DMS79 (cell line): Measurements from ENCODE around the gene EXTL1.

Source experiments
- DNase-seq: peaks from one replicate; lab custom pipeline; 2025; lab: John Stamatoyannopoulos, UW

Gene EXTL1

GRCh38 chr1:26044414-26044813 lies 22.8 kb downstream of the EXTL1 start:
- DNase-seq, result no peak

GRCh38 chr1:26044971-26045721 lies 23.6 kb downstream of the EXTL1 start:
- DNase-seq, result no peak

GRCh38 chr1:26045722-26046245 lies 24.2 kb downstream of the EXTL1 start, which contains the start of gene SLC30A2:
Gene SLC30A2, minus strand, starts transcription at chr1:26046118. Its CDS starts 222 bp downstream, at chr1:26045896.
- DNase-seq, result no peak

DNA sequence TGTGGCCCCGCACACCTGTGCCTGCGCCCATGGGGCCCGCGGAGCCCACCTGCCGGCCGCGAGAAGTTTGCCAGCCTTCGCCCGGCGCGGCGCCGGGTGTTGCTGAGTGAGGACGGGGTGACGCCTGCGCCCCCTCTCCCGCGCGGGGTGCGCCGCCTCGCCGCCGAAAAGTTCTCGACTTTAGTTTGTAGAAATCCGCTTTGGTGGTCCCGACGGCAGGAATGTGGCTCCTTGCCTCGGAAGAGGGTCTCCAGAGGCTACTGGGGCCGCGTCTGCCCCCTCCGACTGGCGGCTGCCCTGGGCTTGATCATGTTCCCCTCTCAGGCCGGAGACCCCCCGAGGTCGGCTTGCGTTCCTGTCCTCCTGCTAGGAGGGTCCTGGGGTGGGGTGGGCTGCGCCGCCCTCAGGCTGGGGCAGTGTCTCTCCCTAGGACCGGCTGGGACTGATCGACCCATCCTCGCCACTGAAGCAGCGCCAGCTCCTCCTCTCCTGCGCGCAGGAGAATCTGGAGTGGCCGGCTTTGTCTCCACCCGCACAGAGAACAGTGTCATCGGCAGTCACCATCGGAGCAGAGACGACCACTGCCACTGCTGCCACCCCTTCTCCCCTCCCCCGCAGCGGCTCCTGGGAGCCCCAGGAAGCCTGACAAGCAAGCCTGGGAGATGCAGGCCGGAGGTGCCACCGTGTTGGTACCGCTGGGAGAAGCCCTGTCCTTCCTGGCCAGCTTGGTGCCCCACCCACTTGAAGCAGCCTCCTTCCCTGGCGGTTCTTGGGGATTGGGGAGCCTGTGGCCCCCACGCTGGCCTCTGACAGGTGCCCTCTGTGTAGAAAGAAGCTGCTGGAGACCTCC lies 24.9 kb downstream of the EXTL1 start:
- no peak for DNase-seq

GRCh38 chr1:26047278-26047874 lies 25.8 kb downstream of the EXTL1 start:
- no peak for DNase-seq

DNA sequence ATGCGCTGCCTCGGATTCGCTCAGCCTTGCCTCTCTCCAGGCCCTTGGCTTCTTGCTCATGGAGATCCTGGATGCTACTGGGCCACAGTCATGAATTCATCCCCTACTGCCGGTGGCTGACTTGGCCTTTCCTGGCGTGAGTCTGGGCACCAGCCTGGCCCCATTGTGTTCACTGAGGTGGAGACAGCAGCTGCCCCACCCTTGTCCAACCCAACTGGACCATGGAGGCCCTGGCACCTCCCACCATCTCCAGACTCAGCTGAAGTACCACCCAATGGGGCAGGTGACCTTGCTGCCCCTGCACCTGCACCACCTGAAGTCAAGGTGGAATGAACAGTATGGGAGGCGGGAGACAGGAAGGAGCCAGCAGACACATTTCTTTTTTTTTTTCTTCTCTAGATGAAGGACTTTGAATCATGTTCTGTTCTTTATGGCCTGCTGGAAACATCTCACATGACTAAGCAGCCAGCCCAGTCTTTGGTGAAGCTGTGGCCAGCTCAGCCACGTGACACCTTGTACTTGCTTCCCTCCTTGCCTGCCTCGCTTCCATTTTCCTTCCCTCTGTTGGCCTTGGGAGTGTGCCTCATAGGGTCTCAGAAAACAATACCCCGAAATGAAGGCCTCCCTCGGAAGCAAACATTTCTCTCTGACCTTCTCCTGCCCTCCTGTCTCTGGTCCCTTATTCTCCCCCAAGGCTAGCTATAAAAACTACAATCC lies 28.1 kb downstream of the EXTL1 start:
- no peak for DNase-seq

DNA sequence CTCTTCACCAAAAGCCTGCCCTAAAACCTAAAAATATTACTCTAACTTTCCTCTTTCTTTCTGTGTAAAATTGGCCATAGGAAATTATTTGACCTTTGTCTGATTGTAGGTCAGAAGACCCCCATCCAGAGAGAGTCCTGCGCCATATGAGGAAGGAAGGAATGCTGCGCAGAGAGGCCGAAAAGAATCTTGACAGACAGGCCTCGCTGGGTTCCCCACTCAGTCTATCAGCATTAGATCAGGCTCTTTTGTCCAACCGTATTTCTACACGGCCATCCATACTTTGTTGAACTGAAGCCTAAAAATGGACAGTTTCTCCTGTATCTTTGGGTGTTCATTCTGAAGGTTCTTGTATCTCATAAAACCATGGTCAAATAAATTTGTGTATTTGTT lies 28.7 kb downstream of the EXTL1 start:
- DNase-seq, result no peak

DNA sequence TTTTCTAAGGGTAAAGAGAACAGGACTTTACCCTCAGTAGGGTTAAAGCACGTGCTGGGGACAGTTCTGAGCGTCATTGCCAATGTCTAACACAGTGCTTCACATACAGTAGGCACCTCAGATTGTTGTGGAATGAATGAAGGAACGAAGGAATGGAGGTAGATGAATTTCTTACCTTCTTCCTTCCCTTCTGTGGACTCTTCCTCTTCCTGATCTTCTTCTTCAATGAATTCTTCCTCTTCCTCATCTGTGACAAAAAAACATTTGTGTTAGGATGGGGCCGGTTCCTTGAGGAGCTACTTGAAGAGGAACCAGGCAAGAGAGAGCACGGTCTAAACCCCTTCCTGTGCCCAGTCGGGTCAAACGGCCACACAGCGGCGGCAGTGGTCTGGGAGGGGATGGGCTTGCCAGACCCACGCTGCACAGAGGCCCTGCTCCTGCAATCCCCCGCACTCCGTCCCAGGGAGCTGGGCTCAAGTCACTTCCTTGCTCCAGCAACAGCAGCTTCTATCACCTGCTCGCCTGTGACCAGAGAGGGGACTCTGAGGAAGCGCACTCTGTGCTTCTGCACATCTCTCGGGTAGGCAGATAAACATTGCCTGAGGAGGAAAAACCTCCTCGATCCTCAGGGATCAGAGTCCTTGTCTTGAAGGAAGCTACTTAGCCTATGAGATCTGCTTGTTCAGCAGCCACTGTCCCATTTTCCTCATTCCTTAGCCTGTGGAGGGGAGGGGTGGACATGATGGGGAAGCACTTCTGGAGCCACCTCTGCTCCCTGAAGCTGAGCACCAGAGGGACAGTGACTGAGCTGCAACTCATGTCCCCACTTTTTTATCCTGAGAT lies 32.4 kb downstream of the EXTL1 start:
- no peak for DNase-seq

DNA sequence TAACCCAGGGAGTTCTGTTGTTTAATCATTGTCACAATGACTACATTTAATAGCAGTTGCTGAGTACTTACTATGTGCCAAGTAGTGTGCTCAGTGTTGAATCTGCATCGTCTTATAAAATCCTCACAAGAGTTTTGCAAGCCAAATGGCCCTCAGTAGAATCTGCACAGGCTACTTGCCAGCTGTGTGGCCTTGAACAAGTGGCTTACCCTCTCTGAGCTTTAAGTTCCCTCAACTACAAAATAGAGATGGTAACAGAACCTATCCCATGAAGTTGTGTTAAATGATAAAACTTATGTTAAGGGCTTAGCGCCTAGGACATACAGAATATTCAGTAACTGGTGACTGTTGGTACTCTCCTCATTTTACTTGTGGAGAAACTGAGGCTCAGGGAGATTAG lies 33.5 kb downstream of the EXTL1 start:
- no peak for DNase-seq

GRCh38 chr1:26057189-26057588 lies 35.6 kb downstream of the EXTL1 start:
- no peak for DNase-seq

GRCh38 chr1:26058052-26058595 lies 36.5 kb downstream of the EXTL1 start:
- DNase-seq, result no peak

GRCh38 chr1:26059906-26060305 lies 38.3 kb downstream of the EXTL1 start:
- DNase-seq, result no peak

DNA sequence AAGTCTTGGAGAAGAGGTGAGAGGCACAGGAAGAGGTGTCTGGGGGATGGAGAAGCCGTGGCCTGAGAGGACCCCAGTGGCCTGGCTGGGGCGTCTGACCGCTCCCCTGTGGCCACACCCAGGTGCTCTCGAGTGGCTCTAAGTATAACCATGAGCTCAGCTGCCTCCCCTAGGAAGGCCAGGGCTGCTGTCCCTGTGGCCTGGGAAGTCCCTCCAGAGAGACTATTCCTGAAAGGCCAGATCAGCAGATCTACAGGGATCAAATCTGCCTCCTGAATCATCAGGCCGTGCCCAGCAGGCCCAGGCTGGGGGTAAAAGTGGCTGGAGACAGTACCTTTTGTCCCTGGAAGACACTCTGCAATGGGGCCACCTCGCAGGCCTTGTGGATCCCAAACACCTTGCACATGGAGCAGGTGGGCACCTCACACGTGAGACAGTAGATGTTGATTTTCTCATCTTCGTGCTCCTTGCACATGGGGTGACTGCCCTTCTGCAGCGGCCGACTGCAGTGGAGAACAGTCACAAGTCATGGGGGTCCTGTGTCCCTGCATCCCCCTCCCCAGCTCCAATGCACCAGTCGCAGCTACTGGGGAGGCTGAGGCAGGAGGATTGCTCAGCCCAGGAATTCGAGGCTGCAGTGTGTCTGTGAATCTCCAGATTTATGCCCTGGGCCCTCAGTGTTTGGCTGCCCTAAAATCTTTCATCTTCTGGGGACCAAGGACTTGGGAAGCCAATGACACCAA lies 39.4 kb downstream of the EXTL1 start:
- DNase-seq, result no peak

DNA sequence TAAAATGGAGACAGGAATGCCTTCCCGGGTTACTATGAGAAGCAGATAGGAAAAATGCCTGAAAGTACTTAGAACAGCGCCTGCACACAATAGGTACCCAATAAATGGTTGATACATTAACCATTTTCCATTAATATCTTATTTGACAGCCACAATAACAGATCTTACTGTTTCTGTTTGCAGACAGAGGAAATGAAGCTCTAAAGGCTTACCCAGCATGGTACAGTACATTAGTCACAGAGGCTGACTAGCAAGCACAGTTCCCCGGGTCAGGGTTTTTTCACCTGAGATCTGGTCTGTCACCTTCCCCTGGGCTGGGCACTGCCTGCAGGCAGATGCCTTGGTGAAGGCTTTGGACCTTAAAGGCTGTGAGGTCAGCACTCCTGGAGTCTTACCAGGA lies 43.0 kb downstream of the EXTL1 start:
- no peak for DNase-seq

DNA sequence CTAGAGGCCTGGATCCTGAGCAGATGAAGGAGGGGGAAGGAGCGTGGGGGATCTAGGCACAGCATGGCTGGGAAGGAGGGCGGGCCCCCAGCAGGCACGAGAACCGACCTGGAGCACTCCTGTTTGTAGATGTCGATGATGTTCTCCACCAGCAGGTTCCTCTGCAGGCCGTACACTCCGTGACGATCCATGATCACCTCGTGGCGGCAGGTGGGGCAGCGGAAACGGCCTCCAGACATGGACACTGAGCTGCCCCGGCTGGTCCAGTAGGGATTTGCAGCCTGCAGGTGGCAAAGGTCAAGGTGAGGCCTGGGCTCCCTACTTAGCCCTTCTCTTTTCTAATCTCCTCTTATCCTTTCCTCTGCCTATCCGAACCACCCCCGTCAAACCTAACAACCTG lies 44.6 kb downstream of the EXTL1 start:
- DNase-seq, result no peak

- no peak for DNase-seq
Measured at GRCh38 chr1:26066857-26067256, 45.3 kb downstream of the EXTL1 start.

DNA sequence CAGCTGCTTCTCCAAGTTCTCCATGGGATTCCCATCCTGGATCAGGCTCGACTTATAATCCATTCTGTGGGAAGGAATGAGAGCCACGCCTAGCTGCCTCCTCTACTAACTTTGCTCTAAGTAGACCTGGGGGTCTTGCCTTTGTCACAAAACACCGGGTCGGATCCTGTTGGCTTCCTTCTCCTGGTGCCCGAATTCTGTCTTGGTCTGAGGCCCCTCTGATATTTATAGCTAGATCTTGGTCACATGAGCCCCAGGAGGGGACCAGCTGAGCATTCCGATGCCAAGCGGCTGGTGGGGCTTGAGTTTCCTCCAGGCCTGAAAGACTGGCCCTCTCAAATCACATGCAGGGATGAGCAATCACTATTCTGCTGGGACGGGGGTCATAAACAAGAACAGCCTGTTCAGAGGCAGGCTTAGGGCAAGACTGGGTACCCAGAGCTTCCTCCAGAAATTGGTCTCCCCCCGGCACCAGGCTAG lies 45.9 kb downstream of the EXTL1 start, which contains the start of gene TRIM63:
Gene TRIM63, minus strand, starts transcription at position 199 of the 480 bp plus-strand sequence. Its CDS starts 136 bp downstream, at position 63.
- no peak for DNase-seq

DNA sequence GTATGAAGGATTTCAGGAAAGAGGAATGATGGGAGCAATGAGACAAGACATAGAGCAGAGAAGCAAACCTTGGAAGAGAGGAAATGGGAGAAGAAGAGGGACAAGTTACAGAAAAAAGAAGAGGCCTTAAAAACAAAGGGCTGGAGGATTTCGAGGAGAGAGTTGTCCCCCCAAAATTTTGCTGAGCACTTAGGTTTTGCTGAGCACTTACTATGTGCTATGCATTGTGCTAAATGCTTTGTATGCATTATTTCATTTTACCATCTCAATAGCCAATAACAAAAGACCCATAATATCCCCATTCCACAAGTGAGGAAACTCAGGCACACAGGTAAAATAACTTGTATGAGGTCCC lies 48.3 kb downstream of the EXTL1 start:
- DNase-seq, result no peak

DNA sequence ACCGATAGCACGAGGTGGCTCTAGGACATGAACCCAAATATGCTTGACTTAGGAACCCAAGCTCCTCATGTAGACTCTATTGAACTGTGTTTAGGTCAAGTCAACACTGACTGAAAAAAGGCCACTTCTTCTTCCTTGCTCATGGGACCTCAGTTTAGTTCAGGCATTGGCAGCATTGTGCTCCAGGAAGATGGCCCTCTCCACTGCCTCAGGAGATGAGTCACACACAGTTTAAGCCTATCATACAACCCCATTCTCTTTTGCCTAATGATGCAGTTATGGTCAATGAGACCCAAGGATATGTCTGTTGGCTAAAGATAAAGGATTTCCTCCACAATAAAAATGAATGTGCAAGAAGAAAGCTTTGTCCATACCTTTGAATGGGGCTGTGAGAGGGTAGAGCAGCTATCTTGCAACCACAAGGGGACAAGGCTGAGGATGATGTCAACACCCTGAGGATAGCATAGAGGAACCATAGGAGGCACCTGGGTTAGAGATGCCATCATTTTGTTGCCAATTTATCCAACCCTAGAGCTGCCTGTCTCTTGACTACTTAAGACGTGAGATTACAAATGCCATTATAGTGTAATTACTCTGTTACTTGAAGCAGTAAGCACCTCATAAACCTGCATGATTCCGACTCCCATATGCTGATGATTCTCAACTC lies 48.9 kb downstream of the EXTL1 start:
- no peak for DNase-seq
